ENCODE results near the gene RBFOX2. TPM values are rescaled to one million over a fixed set of nuclear protein-coding genes. Genes with fewer than 3 reads are reported as not detected.
"Not testable (repeated sequence)": the region's sequence is repeated elsewhere in the genome, so short reads cannot be mapped to it uniquely, and the experiment has no call there.

Gene RBFOX2
- total RNA-seq, 4 donors from 2014 or later: 46.6 to 82.7 (median 62.1) TPM

DNA sequence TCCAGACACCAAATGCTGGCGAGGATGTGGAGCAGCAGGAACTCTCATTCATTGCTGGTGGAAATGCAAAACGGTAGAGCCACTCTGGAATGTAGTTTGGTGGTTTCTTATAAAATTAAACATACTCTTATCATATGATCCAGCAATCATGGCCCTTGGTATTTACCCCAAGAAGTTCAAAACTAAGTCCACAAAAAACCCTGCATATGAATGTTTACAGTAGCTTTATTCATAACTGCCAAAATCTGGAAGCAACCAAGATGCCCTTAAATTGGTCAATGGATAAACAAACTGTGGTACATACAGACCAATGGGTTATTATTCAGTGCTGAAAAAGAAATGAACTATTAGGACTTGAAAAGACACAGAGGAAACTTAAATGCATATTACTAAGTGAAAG is 223.2 kb downstream of the RBFOX2 start:
- Histone ChIP-seq H3K36me3 (peaks cover 18% of the 10 kb centered on the region), H3K4me3 (no peak overlapping the region), H3K27me3 (no peaks in the 10 kb centered on the region), H3K27ac (no peak overlapping the region), H3K9me3 (no peaks in the 10 kb centered on the region), H3K4me1 (peaks cover 12% of the 10 kb centered on the region)
- WGBS: 82% methylated on average over 2 of the region's 2 CpGs
- TF ChIP-seq EP300 (IDR thresholded peaks at IDR 0.05): no peak
- TF ChIP-seq POLR2A (IDR thresholded peaks at IDR 0.05): no peak
- TF ChIP-seq POLR2AphosphoS5 (IDR thresholded peaks at IDR 0.05): no peak
- TF ChIP-seq, protein P1, sequence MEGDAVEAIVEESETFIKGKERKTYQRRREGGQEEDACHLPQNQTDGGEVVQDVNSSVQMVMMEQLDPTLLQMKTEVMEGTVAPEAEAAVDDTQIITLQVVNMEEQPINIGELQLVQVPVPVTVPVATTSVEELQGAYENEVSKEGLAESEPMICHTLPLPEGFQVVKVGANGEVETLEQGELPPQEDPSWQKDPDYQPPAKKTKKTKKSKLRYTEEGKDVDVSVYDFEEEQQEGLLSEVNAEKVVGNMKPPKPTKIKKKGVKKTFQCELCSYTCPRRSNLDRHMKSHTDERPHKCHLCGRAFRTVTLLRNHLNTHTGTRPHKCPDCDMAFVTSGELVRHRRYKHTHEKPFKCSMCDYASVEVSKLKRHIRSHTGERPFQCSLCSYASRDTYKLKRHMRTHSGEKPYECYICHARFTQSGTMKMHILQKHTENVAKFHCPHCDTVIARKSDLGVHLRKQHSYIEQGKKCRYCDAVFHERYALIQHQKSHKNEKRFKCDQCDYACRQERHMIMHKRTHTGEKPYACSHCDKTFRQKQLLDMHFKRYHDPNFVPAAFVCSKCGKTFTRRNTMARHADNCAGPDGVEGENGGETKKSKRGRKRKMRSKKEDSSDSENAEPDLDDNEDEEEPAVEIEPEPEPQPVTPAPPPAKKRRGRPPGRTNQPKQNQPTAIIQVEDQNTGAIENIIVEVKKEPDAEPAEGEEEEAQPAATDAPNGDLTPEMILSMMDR (IDR thresholded peaks at IDR 0.05): no peak
- no peak for DNase-seq (ENCODE audit: low spot score in 2 of 2)

DNA sequence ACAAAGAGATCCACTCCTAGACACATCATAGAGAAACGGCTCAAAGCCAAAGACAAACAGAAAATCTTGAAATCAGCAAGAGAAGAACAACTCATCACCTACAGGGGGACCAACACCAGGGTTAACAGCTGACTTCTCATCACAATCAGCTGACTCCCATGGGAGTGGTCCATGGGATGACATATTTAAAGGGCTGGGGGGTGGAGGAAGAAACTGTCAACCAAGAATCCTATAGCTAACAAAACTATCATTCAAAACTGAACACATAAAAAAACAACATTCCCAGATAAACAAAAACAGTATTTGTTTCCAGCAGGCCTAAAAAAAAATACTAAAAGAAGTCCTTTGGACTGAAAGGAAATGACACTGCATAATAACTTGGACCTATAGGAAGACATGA is 224.2 kb downstream of the RBFOX2 start:
- H3K4me3 ChIP-seq: no peak overlapping the region
- peaks cover 12% of the 10 kb centered on the region for H3K4me1 ChIP-seq
- H3K36me3 ChIP-seq: peaks cover 16% of the 10 kb centered on the region
- no peaks in the 10 kb centered on the region for H3K27me3 ChIP-seq
- TF ChIP-seq POLR2A (IDR thresholded peaks at IDR 0.05) (no peak), POLR2AphosphoS5 (IDR thresholded peaks at IDR 0.05) (no peak)
- H3K9me3 ChIP-seq: no peaks in the 10 kb centered on the region
- no peak overlapping the region for H3K27ac ChIP-seq
- 75% methylated on average over 1 of the region's 1 CpG for WGBS
- DNase-seq (ENCODE audit: low spot score in 2 of 2): no peak

DNA sequence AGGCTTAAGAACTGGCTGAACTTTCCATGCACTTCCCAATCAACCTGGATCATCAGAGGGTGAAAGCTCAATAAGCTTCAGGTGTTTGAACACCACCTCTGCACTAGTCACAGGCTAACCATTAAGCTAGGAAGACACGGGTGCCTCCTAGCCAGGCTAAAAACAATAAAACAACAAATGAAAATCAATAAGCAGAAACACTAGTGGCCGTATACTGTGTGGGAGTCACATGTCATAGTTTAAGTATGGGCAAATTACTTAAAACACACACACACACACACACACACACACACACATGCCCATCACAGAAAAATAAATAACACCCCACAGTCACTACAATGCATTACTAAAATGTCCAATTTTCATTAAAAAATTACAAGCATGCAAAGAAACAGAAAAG is 225.7 kb downstream of the RBFOX2 start:
- Histone ChIP-seq H3K27me3 (no peaks in the 10 kb centered on the region), H3K36me3 (peaks cover 5% of the 10 kb centered on the region), H3K9me3 (no peaks in the 10 kb centered on the region), H3K4me1 (peaks cover 12% of the 10 kb centered on the region), H3K4me3 (no peak overlapping the region), H3K27ac (no peak overlapping the region)
- TF ChIP-seq, protein P1 (IDR thresholded peaks at IDR 0.05): no peak
- no peak for TF ChIP-seq EP300 (IDR thresholded peaks at IDR 0.05)
- TF ChIP-seq POLR2AphosphoS5 (IDR thresholded peaks at IDR 0.05): no peak
- TF ChIP-seq POLR2A (IDR thresholded peaks at IDR 0.05): no peak
- WGBS: 57% methylated on average over 2 of the region's 2 CpGs
- no peak for DNase-seq (ENCODE audit: low spot score in 2 of 2)

DNA sequence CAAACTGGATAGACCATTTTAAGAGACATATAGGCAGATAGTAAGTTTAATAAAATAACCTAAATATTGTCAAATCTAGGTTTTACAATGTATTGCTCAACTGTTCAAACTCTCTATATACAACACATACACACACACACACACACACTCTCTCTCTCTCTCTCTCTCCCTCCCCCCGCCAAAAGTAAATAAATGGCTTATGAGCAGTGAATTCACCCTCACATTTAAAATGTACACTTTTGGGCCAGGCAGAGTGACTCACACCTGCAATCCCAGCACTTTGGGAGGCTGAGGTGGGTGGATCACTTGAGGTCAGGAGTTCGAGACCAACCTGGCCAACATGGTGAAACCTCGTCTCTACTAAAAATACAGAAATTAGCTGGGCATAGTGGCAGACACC is 227.3 kb downstream of the RBFOX2 start:
- H3K4me1 ChIP-seq: peaks cover 12% of the 10 kb centered on the region
- WGBS: 84% methylated on average over 3 of the region's 3 CpGs
- not testable (repeated sequence) for H3K36me3 ChIP-seq; H3K9me3 ChIP-seq; H3K27ac ChIP-seq; H3K27me3 ChIP-seq; DNase-seq (ENCODE audit: low spot score in 2 of 2); H3K4me3 ChIP-seq

DNA sequence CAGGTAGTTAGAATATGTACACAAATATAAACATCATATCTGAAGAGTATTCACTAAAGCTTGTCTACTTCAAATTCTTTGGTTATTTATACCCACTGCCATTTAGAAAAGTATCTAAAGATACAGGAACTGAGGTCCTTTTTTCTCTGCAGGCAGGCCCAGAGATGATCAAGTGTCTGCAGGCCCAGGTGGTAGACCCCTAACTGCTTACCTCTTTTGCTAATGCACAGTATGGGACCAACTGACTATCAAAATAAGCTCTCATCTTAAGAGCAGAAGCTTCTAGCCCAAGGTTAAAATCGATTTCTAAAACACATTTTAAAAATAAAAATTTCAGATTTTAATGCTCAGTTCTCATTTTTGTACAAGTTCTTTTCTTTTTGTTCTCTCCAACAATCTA is 229.5 kb downstream of the RBFOX2 start:
- TF ChIP-seq EP300 (IDR thresholded peaks at IDR 0.05) (no peak), POLR2AphosphoS5 (IDR thresholded peaks at IDR 0.05) (no peak), POLR2A (IDR thresholded peaks at IDR 0.05) (no peak)
- TF ChIP-seq, protein P1 (IDR thresholded peaks at IDR 0.05): no peak
- Histone ChIP-seq H3K4me1 (peaks cover 12% of the 10 kb centered on the region), H3K27me3 (no peaks in the 10 kb centered on the region), H3K27ac (no peak overlapping the region), H3K36me3 (no peaks in the 10 kb centered on the region), H3K9me3 (no peaks in the 10 kb centered on the region), H3K4me3 (no peak overlapping the region)
- 87% methylated on average over 1 of the region's 1 CpG for WGBS
- DNase-seq (ENCODE audit: low spot score in 2 of 2): no peak

DNA sequence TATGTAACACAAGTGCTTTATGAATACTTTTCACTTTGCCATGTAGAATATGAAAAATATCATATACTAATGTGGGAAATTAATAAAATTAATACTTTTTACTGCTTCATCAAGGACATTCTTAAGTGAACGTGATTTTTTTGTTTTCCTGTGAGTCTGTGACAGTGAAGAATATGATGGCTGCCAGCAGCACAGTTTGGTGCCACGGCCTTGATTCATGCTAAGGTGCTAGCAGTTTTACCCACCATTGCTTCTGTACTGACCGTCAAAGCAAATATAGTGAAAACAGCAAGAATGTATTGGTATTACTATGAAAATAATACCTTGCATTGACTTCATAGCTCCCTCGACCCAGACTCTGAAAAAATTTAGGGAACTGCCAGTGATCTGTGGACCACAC is 231.2 kb downstream of the RBFOX2 start:
- TF ChIP-seq, protein P1 (IDR thresholded peaks at IDR 0.05): no peak
- no peak for TF ChIP-seq EP300 (IDR thresholded peaks at IDR 0.05)
- TF ChIP-seq POLR2AphosphoS5 (IDR thresholded peaks at IDR 0.05): no peak
- TF ChIP-seq POLR2A (IDR thresholded peaks at IDR 0.05): no peak
- WGBS: 83% methylated on average over 4 of the region's 4 CpGs
- Histone ChIP-seq H3K4me3 (no peak overlapping the region), H3K27ac (no peak overlapping the region), H3K36me3 (no peaks in the 10 kb centered on the region), H3K9me3 (no peaks in the 10 kb centered on the region), H3K27me3 (no peaks in the 10 kb centered on the region), H3K4me1 (peaks cover 3% of the 10 kb centered on the region)
- DNase-seq (ENCODE audit: low spot score in 2 of 2): no peak
